Activated effector memory CD4-positive, alpha-beta T cell treated with Interleukin-2 at 50 U/mL for 16 hours (primary cell): ENCODE data around the gene ITGA11.
"Not testable (repeated sequence)": the region's sequence is repeated elsewhere in the genome, so short reads cannot be mapped to it uniquely, and the experiment has no call there.

Experiments
- DNase-seq: peaks from one replicate; pipeline ENCODE4 v3.0.0-alpha.2; 2020

Gene ITGA11

GRCh38 chr15:68424754-68425390, 7.1 kb downstream of the ITGA11 start:
- no peak for DNase-seq

- DNase-seq, result no peak
Measured at GRCh38 chr15:68423359-68424296, 8.3 kb downstream of the ITGA11 start.

GRCh38 chr15:68422403-68423145, 9.4 kb downstream of the ITGA11 start:
- not testable (repeated sequence) for DNase-seq

- no peak for DNase-seq
Measured at GRCh38 chr15:68421798-68422402, 10.1 kb downstream of the ITGA11 start.

- DNase-seq, result no peak
Measured at GRCh38 chr15:68421115-68421551, 10.8 kb downstream of the ITGA11 start.

GRCh38 chr15:68420186-68420684, 11.7 kb downstream of the ITGA11 start:
- DNase-seq, result no peak

- no peak for DNase-seq
Measured at GRCh38 chr15:68419301-68420175, 12.4 kb downstream of the ITGA11 start.

GRCh38 chr15:68418611-68419161, 13.3 kb downstream of the ITGA11 start:
- DNase-seq, result no peak

- DNase-seq, result no peak
Measured at GRCh38 chr15:68417897-68418296, 14.1 kb downstream of the ITGA11 start.

- no peak for DNase-seq
Measured at GRCh38 chr15:68417051-68417450, 14.9 kb downstream of the ITGA11 start.

- DNase-seq, result no peak
Measured at GRCh38 chr15:68416158-68416535, 15.8 kb downstream of the ITGA11 start.

- no peak for DNase-seq
Measured at GRCh38 chr15:68415501-68416157, 16.3 kb downstream of the ITGA11 start.

GRCh38 chr15:68415061-68415460, 16.9 kb downstream of the ITGA11 start:
- DNase-seq, result no peak

- DNase-seq, result no peak
Measured at GRCh38 chr15:68414591-68414990, 17.4 kb downstream of the ITGA11 start.

GRCh38 chr15:68414206-68414555, 17.8 kb downstream of the ITGA11 start:
- DNase-seq, result no peak

- DNase-seq, result no peak
Measured at GRCh38 chr15:68413363-68414205, 18.4 kb downstream of the ITGA11 start.

- DNase-seq, result no peak
Measured at GRCh38 chr15:68412218-68412617, 19.7 kb downstream of the ITGA11 start.

GRCh38 chr15:68411735-68412134, 20.2 kb downstream of the ITGA11 start:
- DNase-seq, result no peak

- DNase-seq, result no peak
Measured at GRCh38 chr15:68411343-68411675, 20.7 kb downstream of the ITGA11 start.
